GM18498 (cell line): Measurements from ENCODE around the gene ACOX3.

Experiments
- ATAC-seq: cut with Tn5 transposase; IDR thresholded peaks from one replicate; pipeline ENCODE4 v1.9.1; 2021; ENCODE audit warnings: mild to moderate bottlenecking, moderate library complexity; ENCODE audit not compliant: unreplicated experiment

ACOX3 gene

GRCh38 chr4:8376361-8377102 lies 64.0 kb downstream of the ACOX3 start:
- no peak for ATAC-seq

- no peak for ATAC-seq
Measured at GRCh38 chr4:8374851-8375649, 65.5 kb downstream of the ACOX3 start.

GRCh38 chr4:8373973-8374545 lies 66.5 kb downstream of the ACOX3 start:
- no peak for ATAC-seq

GRCh38 chr4:8373270-8373972 lies 67.1 kb downstream of the ACOX3 start:
- no peak for ATAC-seq

DNA sequence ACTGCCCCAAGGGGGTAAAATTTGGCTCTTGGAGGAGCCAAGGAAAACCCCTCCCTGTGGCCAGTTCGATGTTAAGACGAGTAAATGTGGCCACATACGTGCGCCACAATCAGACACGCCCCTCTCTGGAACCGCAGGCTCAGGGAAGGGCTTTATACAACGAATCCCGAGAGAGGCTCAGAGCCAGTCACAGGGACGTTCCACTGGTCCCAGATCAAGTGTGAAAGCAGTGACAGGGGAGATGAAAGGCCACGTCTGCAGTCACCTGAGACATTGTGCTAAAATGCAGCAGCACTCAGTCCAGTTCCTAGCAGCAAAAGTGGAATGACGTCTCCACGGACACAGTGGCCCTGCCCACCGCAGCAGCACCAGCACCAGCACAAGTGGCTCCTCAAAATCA lies 68.0 kb downstream of the ACOX3 start:
- ATAC-seq, result no peak

DNA sequence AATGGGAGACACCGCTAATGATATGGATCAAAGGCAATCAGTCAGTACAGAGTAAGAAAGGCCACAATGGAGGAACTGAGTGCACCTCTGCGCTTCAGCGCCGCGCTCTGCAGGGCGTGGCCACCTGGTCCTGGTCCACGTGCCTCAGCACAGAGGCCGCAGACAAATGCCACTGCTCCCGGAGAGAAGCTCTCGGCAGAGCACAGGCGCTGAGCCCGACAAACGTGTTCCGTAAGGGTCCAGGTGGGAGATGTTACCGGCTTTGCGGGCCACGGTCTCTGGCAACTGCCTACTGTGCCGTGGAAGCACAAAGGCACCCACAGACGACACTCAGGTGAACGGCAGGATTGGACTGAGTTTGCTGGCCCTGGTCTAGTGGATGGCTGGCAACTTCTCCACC lies 68.9 kb downstream of the ACOX3 start:
- ATAC-seq, result no peak

- ATAC-seq, result no peak
Measured at GRCh38 chr4:8370835-8371595, 69.5 kb downstream of the ACOX3 start.

GRCh38 chr4:8370106-8370787 lies 70.3 kb downstream of the ACOX3 start:
- no peak for ATAC-seq

GRCh38 chr4:8369426-8370105 lies 71.0 kb downstream of the ACOX3 start:
- ATAC-seq, result no peak

DNA sequence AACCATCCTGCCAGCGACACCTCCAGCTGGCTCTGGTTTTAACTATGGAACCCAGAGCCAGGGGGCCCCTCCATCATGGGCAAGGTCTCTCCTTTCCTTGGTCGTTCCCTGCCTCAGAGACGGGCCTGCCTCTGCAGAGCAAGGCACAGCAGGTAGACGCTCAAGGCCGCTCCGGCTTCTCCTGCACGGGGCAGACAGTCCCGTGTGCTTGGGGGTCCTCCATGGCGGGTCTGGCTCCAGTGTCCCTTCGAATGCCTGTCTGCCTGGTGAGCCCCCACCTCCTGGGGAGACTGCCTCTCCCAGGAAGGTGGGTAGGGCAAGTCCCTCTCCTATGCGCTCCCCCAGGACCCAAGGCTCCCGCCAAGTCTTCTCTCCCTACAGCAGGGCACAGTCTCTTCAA lies 71.5 kb downstream of the ACOX3 start:
- no peak for ATAC-seq

- ATAC-seq, result no peak
Measured at GRCh38 chr4:8368061-8368481, 72.5 kb downstream of the ACOX3 start.

- no peak for ATAC-seq
Measured at GRCh38 chr4:8366601-8367000, 73.9 kb downstream of the ACOX3 start.

- ATAC-seq, result no peak
Measured at GRCh38 chr4:8365951-8366350, 74.6 kb downstream of the ACOX3 start.

DNA sequence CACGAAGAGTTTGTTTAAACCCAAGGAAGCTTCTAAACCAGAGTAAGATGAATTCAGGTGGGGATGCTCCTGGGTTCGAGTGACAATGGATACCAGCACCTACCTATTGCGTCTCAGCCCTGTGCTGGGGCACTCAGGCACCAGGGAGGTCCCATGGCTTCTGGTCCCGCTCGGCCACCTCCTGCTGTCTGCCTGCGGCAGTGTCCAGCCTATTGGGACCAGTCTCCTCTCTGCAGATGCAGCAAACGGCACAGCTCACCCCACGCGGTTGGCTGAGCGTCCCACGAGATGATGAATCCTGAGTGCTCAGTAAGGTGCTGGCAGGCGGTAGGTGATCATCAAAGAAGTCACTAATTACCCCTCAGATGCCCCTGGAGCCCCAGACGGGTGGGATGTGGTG lies 75.2 kb downstream of the ACOX3 start:
- ATAC-seq, result no peak

GRCh38 chr4:8364848-8365350 lies 75.6 kb downstream of the ACOX3 start:
- ATAC-seq, result no peak

DNA sequence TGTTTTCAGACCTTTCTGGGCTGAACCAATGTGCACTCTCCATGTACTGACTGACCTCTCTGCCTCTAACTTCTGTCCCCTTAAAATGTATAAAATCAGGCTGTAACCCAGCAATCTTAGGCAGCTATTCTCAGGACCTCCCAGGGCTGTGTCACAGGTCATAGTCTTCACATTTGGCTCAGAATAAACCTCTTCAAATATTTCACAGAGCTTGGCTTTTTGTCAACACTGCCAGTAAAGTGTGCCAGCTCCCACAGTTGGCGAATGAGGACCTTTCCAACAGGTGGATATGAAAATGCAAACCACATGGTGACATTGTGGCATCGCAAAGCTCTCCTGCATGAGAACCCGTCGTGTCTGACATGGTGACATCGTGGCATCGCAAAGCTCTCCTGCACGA lies 76.4 kb downstream of the ACOX3 start:
- no peak for ATAC-seq

GRCh38 chr4:8362483-8362882 lies 78.0 kb downstream of the ACOX3 start:
- ATAC-seq, result no peak

DNA sequence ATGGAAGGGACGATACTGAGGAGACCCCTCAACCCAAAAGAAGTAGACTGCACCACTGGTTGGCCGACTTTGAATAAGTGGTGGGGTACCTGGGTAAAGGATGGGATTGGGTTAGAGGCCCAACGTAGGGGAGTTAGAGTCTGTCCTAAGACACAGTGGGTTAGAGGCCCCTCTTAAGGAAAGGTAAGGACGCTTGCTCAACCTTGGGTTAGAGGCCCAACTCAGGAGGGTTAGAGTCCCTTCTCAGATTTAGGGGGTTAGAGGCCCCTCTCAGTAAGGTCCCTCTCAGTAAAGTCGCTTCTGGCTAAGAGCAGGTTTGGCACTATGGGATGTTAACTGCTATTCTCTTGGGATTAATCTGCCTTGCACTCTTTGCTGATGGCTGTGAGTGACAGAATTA lies 81.3 kb downstream of the ACOX3 start:
- no peak for ATAC-seq

DNA sequence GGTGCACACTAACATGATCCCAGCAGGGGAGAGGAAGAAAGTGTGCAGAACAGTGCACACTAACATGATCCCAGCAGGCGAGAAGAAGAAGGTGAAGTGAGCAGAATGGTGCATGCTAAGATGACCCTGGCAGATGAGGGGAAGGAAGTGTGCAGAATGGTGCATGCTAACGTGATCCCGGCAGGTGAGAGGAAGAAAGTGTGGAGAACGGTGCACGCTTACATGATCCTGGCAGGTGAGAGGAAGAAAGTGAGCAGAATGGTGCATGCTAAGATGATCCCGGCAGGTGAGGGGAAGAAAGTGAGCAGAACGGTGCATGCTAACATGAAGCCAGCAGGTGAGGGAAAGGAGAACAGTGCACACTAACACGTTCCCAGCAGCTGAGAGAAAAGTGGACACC lies 83.7 kb downstream of the ACOX3 start:
- no peak for ATAC-seq
